CD4-positive, alpha-beta T cell treated with Interleukin-15 for 1 hour (primary cell): ENCODE results near the gene ANKRD40CL.

ENCODE experiments used
- DNase-seq: peaks from one replicate; pipeline ENCODE4 v3.0.0-alpha.2; 2020

Gene ANKRD40CL

GRCh38 chr17:50785946-50786570 is 18.7 kb upstream of the ANKRD40CL start:
- DNase-seq: no peak

- DNase-seq: no peak
These were observed 17.8 kb upstream of the ANKRD40CL start for GRCh38 chr17:50785126-50785525.

GRCh38 chr17:50783905-50784304 is 16.6 kb upstream of the ANKRD40CL start:
- DNase-seq: no peak

GRCh38 chr17:50783193-50783660 is 15.9 kb upstream of the ANKRD40CL start:
- DNase-seq: peak; percentile 73

- no peak for DNase-seq
These were observed 13.8 kb upstream of the ANKRD40CL start for GRCh38 chr17:50781167-50781566.

- peak; percentile 56 for DNase-seq
These were observed 12.5 kb upstream of the ANKRD40CL start for GRCh38 chr17:50779747-50780353.

GRCh38 chr17:50778988-50779387 is 11.7 kb upstream of the ANKRD40CL start:
- DNase-seq: no peak

GRCh38 chr17:50778471-50778870 is 11.2 kb upstream of the ANKRD40CL start:
- DNase-seq: no peak

GRCh38 chr17:50775926-50776325 is 8.6 kb upstream of the ANKRD40CL start:
- DNase-seq: no peak

GRCh38 chr17:50774225-50774803 is 7.0 kb upstream of the ANKRD40CL start:
- no peak for DNase-seq

- DNase-seq: no peak
These were observed 4.9 kb upstream of the ANKRD40CL start for GRCh38 chr17:50771991-50772785.

- no peak for DNase-seq
These were observed 3.0 kb upstream of the ANKRD40CL start for GRCh38 chr17:50770346-50770745.

- no peak for DNase-seq
These were observed 2.6 kb upstream of the ANKRD40CL start for GRCh38 chr17:50769884-50770283.

GRCh38 chr17:50768346-50768761 is 1.0 kb upstream of the ANKRD40CL start:
- DNase-seq: no peak

- DNase-seq: no peak
These were observed 288 bp downstream of the ANKRD40CL start for GRCh38 chr17:50767030-50767429.

GRCh38 chr17:50766222-50767023 is 895 bp downstream of the ANKRD40CL start:
- no peak for DNase-seq

- DNase-seq: peak; percentile 29
These were observed 1.7 kb downstream of the ANKRD40CL start for GRCh38 chr17:50765454-50766221.

GRCh38 chr17:50764734-50765149 is 2.6 kb downstream of the ANKRD40CL start:
- DNase-seq: no peak

GRCh38 chr17:50763716-50764475 is 3.4 kb downstream of the ANKRD40CL start:
- no peak for DNase-seq

- no peak for DNase-seq
These were observed 5.1 kb downstream of the ANKRD40CL start for GRCh38 chr17:50762177-50762576.

GRCh38 chr17:50758989-50759544 is 8.3 kb downstream of the ANKRD40CL start:
- DNase-seq: no peak
